Endodermal cell (in vitro differentiated cells): ENCODE data around the gene RPTOR. TPM values are rescaled to one million over a fixed set of nuclear protein-coding genes. Genes with fewer than 3 reads are reported as not detected.

Source experiments
- DNase-seq: peaks from one replicate; pipeline ENCODE4 v3.0.0-alpha.2; 2017
- H3K27ac ChIP-seq: 2 replicates; pipeline ENCODE4 v1.5.1; 2013; ENCODE audit warnings: mild to moderate bottlenecking, low read depth, low read length, moderate library complexity
- H3K27me3 ChIP-seq: 2 replicates; pipeline ENCODE4 v1.6.1; 2013; ENCODE audit warnings: mild to moderate bottlenecking, low read length, moderate library complexity; ENCODE audit not compliant: insufficient read depth, control insufficient read depth, poor library complexity, severe bottlenecking
- H3K36me3 ChIP-seq: 2 replicates; pipeline ENCODE4 v1.7.0; 2013; ENCODE audit warnings: mild to moderate bottlenecking, low read length, moderate library complexity; ENCODE audit not compliant: control insufficient read depth, insufficient read depth
- H3K4me1 ChIP-seq: one replicate; pipeline ENCODE4 v1.7.0; 2013; ENCODE audit warnings: low read length; ENCODE audit not compliant: control insufficient read depth, insufficient read depth
- H3K4me3 ChIP-seq: 2 replicates; pipeline ENCODE4 v1.5.1; 2013; ENCODE audit warnings: mild to moderate bottlenecking, low read length, moderate library complexity
- H3K9ac ChIP-seq: 2 replicates; pipeline ENCODE4 v1.6.1; 2013; ENCODE audit warnings: mild to moderate bottlenecking, low read length, moderate library complexity; ENCODE audit not compliant: poor library complexity, severe bottlenecking; ENCODE audit errors: extremely low read depth
- H3K9me3 ChIP-seq: 2 replicates; pipeline ENCODE4 v1.6.1; 2013; ENCODE audit warnings: mild to moderate bottlenecking, low read length, moderate library complexity; ENCODE audit not compliant: control insufficient read depth
- H3K27ac Mint-ChIP-seq: 2 replicates; pipeline ENCODE4 v1.8.0; 2020; ENCODE audit warnings: mixed read lengths
- H3K27me3 Mint-ChIP-seq: 2 replicates; pipeline ENCODE4 v1.8.0; 2021; ENCODE audit warnings: mild to moderate bottlenecking, mixed read lengths; ENCODE audit not compliant: insufficient read depth
- H3K36me3 Mint-ChIP-seq: 2 replicates; pipeline ENCODE4 v1.8.0; 2020; ENCODE audit warnings: low read depth, mixed read lengths
- H3K4me1 Mint-ChIP-seq: 2 replicates; pipeline ENCODE4 v1.8.0; 2020; ENCODE audit warnings: mixed read lengths
- H3K4me3 Mint-ChIP-seq: 2 replicates; pipeline ENCODE4 v1.8.0; 2020; ENCODE audit warnings: mild to moderate bottlenecking, moderate library complexity, mixed read lengths
- H3K9me3 Mint-ChIP-seq: 2 replicates; pipeline ENCODE4 v1.8.0; 2020; ENCODE audit warnings: mild to moderate bottlenecking, mixed read lengths
- CTCF ChIP-seq: fragments of 200-600 bp; sonication (generic); conservative IDR thresholded peaks from 2 replicates; pipeline ENCODE4 v1.5.0; 2021; ENCODE audit warnings: antibody characterized with exemption, mild to moderate bottlenecking
- WGBS, 2 experiments: methylation state at CpG; one replicate each; pipeline versions ENCODE4 v1.1.5 to v1.1.7; 2013; ENCODE audit warnings: missing lambda C conversion rate in 2 of 2, mixed read lengths in 1 of 2; ENCODE audit not compliant: insufficient coverage in 1 of 2, insufficient read length in 1 of 2; 5-methylcytosine and 5-hydroxymethylcytosine counted together
- total RNA-seq, 2 donors: library from RNA; stranded (reverse); fragmentation: NEBNext Ultra II Directional in 1 of 2; extraction: Animal tissue kit (Norgen Biotek cat#: 25700) in 1 of 2; gene quantifications; 2 replicates in 1 of 2; 3 replicates in 1 of 2; pipeline ENCODE4 v1.2.1, GENCODE V29; 2021

Gene RPTOR
- total RNA-seq, 2 donors from 2014 or later: 45.1 to 53.4 TPM

- Mint-ChIP-seq H3K36me3 (peaks cover 2% of the 10 kb centered on the region), H3K27me3 (no peaks in the 10 kb centered on the region), H3K4me1 (peaks cover 31% of the 10 kb centered on the region), H3K27ac (no peak overlapping the region), H3K4me3 (no peak overlapping the region), H3K9me3 (no peaks in the 10 kb centered on the region)
- peaks cover 14% of the 10 kb centered on the region for H3K4me1 ChIP-seq
- no peak for TF ChIP-seq CTCF
- no peak for DNase-seq
- H3K27ac ChIP-seq: no peak overlapping the region
- H3K9me3 ChIP-seq: no peaks in the 10 kb centered on the region
- H3K4me3 ChIP-seq: no peak overlapping the region
- peaks cover 7% of the 10 kb centered on the region for H3K36me3 ChIP-seq
- H3K9ac ChIP-seq: no peak overlapping the region
- 95 to 98% methylated on average over 11 to 12 of the region's 12 CpGs for WGBS, 2 experiments
- no peaks in the 10 kb centered on the region for H3K27me3 ChIP-seq
Measured at GRCh38 chr17:80666867-80667266, 122.2 kb downstream of the RPTOR start.

GRCh38 chr17:80667462-80668277 lies 123.0 kb downstream of the RPTOR start:
- Mint-ChIP-seq H3K4me3 (no peak overlapping the region), H3K9me3 (no peaks in the 10 kb centered on the region), H3K27me3 (no peaks in the 10 kb centered on the region), H3K36me3 (peaks cover 2% of the 10 kb centered on the region), H3K27ac (no peak overlapping the region), H3K4me1 (peaks cover 31% of the 10 kb centered on the region)
- peaks cover 14% of the 10 kb centered on the region for H3K4me1 ChIP-seq
- DNase-seq: no peak
- H3K27ac ChIP-seq: no peak overlapping the region
- H3K27me3 ChIP-seq: no peaks in the 10 kb centered on the region
- WGBS, 2 experiments: 93 to 94% methylated on average over 9 to 12 of the region's 12 CpGs
- H3K9ac ChIP-seq: no peak overlapping the region
- H3K36me3 ChIP-seq: peaks cover 7% of the 10 kb centered on the region
- H3K9me3 ChIP-seq: no peaks in the 10 kb centered on the region
- H3K4me3 ChIP-seq: no peak overlapping the region
- no peak for TF ChIP-seq CTCF

GRCh38 chr17:80668375-80669148 lies 123.9 kb downstream of the RPTOR start:
- Mint-ChIP-seq H3K36me3 (peaks cover 2% of the 10 kb centered on the region), H3K27me3 (no peaks in the 10 kb centered on the region), H3K9me3 (no peaks in the 10 kb centered on the region), H3K27ac (no peak overlapping the region), H3K4me1 (peaks cover 34% of the 10 kb centered on the region), H3K4me3 (no peak overlapping the region)
- H3K27ac ChIP-seq: peak overlapping the region; percentile 76
- 92% methylated on average over 12 to 20 of the region's 20 CpGs for WGBS, 2 experiments
- no peak for TF ChIP-seq CTCF
- H3K27me3 ChIP-seq: no peaks in the 10 kb centered on the region
- no peak overlapping the region for H3K9ac ChIP-seq
- DNase-seq: peak; percentile 57
- H3K9me3 ChIP-seq: no peaks in the 10 kb centered on the region
- peaks cover 7% of the 10 kb centered on the region for H3K36me3 ChIP-seq
- peaks cover 14% of the 10 kb centered on the region for H3K4me1 ChIP-seq
- H3K4me3 ChIP-seq: no peak overlapping the region
